ENCODE data around the gene IDUA. TPM values are rescaled to one million over a fixed set of nuclear protein-coding genes. Genes with fewer than 3 reads are reported as not detected.
A peak's percentile ranks its signal among the peaks of the same experiment; 100 is the strongest.
"Not testable (repeated sequence)": the region's sequence is repeated elsewhere in the genome, so short reads cannot be mapped to it uniquely, and the experiment has no call there.

The IDUA gene
- total RNA-seq, 1 experiment from 2014 or later, result 2.3 TPM

DNA sequence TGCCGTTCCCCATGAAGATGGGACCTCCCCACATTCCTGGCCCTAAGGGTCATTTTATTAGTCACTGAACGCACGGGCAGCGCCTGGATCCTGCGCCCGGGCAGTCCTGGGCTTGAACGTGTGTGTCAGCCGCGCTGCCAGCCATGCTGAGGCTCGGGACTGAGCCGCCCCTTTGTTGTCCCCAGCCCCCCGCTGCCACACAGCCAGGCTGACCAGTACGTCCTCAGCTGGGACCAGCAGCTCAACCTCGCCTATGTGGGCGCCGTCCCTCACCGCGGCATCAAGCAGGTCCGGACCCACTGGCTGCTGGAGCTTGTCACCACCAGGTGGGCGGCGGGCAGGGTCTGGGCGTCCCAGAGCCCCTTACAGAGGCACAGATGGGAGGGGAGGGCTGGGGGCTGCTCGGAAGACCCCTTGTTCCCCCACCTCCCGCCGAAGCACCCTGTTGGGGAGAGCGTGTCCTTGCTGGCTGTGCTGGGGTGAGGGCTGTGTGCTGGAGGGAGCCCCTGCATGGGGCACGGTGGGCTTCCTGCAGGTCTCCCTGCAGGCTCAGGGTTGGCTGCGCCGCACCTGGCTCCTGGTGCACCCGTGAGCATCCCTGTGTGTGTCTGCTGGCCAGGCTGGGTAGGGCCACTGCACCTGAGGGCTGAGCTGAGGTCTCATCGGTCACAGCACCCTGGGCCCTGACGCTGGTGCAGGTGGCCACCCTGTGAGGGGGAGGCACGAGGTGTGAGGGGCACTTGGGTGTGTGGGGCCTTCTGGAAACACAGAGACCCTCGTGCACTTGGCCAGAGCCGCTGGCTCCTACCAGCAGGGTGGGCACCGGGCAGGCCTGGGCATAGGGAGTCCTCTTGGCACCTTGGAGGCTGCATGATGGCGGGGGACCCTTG, 1.0 kb downstream of the IDUA start:
- peak; percentile 76 for DNase-seq (ENCODE audit: low read depth)

DNA sequence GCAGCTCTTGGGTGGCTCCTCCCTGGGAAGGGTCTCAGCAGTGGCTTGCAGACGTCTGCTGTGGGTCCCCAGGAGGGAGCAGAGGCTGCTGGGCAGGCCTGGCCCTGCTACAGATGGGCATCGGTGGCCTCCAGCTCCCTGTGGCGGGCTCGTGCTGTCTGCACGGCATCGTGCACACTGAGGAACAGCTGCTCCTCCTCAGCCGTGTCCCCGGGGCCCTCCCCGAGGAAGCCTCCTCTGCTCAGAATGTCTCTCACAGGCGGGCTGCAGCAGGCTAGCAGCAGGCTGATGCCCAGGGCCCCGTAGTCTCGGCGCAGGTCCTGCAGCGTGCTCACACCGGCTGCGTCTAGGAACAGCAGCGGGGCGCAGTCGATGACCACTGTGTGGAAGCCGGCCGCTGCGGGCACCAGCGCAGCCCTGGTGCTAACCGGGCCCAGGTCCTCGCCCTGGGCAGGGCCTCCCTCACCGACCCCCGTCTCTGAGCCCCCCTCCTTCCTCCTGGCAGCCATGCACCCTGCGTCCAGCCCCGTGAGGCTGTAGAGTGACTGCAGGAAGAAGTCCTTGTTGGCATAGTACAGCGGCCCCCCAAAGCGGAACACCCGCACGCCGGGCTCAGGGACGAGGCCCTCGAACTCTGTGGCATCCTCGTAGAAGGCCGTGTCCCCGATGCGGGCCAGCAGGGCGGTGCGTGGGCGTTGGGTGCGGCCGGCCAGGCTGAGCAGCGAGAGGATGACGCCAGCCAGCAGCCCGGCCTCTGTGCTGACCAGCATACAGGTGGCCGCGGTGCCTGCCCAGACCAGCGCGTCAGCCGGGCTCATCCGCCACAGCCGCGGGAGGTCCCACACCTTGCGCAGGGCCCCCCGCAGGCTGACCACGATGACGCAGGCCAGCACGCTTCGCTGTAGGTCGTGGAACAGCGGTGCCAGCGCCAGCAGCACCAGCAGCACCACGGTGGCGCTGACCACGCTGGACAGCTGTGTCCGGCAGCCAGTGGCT, 2.2 kb downstream of the IDUA start:
- DNase-seq (ENCODE audit: low read depth), result no peak

DNA sequence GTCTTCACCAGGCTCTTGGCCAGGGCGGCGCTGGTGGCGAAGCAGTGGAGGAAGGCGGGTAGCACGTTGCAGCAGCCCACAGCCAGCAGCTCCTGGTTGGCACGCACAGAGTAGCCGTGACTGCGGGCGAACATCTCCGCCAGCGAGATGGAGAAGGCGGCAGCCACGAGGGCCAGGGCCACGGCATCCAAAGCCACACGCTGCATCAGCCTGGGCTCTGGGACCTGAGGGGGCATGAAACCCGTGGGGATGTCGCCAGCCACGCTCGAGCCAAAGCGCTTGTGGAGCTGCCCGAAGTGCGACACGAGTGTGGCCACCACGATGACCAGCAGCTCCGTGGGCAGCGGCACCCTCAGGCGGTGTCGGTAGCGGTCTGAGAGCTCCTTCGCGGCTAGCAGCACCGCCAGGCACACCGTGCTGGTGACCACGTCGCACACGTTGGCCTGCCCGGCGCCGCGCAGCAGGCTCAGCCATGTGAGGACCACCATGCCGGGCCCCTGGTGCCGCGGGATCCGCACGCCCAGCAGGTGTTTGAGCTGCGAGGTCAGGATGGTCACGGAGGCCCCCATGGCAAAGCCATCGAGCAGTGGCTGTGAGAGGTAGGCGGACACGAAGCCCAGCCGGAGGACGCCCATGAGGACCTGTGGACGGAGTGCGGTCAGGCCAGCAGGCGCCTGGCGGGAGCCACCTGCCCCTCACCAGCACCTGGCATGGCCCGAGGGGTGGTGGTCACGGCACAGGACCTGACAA, 3.1 kb downstream of the IDUA start:
- no peak for DNase-seq (ENCODE audit: low read depth)

DNA sequence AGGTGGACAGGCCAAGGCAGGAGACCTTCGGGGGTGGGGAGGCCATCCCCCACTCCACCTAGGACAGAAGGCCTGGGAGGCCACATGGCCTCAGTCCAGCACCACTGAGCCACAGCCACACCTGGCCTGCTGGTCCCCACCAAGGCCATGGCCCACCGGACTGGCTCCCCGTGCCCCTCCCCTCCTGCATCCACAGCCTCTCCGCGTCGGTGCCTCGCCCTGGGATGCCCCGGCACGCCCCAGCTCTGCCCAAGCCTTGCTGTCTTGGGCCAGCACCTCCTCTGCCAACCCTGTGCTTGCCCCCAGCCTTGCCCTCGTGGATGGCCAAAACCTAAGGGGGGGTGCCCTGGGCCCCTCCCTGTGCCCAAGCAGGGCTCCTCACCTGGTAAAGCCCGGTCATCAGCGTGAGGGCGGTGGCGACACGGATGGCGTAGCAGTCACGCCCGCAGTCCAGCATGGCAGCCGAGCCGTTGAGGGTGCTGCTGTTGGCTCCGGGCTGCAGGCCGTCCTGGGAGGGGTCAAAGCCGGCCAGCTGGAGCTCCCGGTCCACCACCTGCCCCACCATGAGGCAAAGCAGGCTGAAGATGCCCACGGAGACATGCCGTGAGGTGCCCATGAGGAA, 4.0 kb downstream of the IDUA start:
- no peak for DNase-seq (ENCODE audit: low read depth)

DNA sequence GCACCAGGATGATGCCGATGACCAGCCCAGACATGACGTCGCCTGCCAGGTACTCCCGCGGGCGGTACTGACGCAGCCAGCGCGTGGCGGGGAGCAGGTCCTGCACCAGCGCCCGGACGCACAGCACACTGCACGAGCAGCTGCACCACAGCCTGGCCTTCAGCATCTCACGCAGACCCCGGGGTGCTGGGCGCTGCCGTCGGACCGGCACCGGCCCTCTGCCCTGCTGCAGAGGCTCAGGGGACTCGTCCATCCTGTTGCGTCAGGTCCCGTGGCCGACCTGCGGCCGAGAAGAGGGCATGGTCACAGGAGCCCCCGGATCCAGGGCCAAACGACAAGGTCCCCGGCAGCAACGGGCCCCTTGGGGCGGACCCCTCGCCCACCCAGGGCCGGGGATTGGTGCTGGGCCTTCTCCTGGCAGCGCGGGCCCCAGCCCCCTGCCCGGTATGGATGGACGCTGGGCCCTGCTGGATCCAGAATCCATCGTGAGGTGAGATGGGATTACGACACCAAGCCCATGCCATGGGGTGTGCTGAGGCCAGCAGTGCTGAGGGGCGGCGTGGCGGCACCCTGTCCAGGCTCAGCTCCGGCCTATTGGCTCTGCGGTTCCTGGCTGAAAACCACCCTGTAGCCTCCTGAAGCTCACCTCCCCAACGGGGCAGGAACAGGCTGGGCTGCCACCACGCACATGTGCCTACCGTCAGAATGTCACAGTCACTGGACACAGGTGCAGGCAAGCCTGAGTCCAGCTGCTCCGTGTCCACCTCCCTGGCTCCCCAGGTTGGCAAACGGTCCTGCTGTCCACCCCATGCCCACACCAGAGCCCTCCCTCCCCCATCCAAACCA, 4.8 kb downstream of the IDUA start:
- no peak for DNase-seq (ENCODE audit: low read depth)

DNA sequence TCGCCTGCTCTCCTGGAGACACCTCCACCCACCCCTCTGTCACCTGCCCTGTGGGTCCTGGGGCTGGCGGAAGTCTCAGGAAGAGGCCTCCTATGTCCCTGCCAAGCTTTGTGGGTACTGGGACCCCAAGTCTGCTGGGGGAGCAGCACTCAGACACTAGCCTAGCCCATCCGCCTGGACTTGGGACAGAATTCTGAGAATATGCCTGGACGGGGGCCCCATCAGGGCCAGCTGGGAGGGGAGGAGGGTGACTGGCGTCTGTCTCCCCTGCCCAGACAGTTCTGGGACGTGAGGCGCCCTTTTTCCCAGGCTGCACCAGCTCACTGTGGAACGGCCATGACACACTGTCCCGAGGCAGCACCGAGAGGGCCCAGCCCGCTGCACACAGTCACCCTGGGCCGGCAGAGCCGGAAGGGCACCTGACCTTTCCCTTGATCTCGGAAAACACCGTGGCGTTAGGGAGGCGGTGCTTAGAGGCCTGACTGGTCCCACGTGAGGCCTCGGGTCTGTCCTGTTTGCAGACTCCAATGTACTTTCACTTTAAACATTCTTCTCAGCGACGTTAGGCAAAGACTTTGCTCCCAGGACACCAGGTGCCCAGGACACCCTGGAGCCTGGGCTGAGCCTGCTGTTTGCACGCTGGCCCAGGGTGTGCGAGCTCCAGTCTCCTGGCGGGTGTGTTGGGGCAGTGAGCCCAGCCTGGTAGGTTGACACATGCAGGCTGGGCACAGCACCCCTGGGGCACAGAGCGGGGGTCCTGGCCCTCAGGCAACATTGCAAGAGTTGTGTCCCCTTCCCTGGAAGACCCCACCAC, 5.7 kb downstream of the IDUA start:
- no peak for DNase-seq (ENCODE audit: low read depth)

DNA sequence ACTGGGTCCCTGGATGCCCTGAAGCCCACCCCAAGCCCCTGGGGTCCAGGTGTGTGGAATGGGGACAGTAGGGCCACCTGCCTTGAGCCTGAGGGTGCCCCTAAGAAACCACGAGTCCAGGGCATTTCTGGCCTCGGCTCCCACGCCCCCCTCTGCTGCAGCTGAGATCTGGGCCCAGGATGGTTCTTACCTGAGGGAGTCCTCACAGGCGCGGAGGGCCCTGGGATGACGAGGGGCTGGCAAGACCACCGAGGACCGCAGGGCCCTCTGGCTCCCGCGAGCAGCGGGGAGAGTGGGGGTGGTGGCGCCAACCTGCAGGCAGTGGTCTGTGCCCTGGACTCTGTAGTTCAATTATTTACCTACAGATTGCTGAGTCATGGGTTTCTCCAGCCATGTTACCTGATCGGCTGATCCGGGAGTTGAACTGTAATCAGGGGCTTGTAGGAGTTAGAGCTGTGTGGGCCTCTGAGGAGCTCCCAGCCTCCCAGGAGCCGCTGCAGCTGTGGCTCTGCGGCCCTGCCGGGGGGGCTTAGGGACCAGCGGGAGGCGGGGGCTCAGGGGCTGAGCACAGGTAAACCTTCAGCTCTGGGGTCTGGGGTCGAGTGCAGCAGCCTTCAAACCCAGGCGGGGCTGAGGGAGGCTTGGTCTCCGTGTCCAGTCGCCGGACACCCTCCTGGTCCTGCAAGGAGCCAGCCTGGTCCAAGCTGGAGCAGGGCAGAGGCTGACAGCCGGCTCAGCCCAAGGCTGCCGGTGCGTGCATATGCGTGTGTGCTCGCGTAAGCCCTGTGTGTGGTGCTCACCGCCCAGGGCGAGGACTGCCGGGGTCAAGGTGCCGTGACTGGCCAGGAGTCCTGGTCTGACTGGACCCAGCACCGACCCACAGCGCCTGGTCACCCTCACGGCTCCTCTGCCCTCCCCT, 6.5 kb downstream of the IDUA start, which contains the start of gene SLC26A1:
SLC26A1 (minus strand) TSS at position 294 of the 919 bp plus-strand sequence. CDS start 1,701 bp downstream, outside the sequence.
- DNase-seq (ENCODE audit: low read depth), result no peak

DNA sequence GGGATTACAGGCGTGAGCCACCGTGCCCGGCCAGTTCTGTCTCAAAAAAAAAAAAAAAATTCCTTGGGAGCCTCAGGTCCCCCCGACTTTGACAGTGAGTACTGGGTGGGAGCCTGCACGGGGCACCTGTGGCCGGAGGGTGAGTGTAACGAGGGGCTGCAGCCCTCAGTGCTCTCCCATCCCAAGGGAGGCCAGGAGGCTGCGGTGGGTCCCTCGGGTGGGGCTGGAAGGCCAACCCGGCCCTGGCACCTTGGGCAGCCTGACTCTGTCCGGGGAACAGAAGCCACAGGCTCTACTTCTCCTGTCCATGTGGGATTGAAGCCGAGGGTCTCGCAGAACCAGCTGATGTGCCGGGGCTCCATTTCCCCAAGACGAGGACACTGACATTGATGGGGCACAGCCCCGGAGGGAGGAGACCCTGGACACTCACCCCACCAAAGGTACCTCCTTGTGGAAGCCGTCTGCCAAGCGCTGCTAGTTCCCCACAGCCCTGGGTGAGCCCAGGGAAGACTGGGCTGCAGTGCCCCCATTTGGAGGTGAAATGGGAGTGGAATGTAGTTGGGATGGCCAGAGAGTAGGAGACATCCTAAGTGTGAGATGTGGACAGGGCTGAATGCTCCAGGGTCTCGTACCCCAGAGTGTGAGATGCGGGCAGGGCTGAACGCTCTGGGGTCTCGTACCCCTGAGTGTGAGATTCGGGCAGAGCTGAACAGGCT, 8.6 kb downstream of the IDUA start:
- DNase-seq (ENCODE audit: low read depth), result no peak

DNA sequence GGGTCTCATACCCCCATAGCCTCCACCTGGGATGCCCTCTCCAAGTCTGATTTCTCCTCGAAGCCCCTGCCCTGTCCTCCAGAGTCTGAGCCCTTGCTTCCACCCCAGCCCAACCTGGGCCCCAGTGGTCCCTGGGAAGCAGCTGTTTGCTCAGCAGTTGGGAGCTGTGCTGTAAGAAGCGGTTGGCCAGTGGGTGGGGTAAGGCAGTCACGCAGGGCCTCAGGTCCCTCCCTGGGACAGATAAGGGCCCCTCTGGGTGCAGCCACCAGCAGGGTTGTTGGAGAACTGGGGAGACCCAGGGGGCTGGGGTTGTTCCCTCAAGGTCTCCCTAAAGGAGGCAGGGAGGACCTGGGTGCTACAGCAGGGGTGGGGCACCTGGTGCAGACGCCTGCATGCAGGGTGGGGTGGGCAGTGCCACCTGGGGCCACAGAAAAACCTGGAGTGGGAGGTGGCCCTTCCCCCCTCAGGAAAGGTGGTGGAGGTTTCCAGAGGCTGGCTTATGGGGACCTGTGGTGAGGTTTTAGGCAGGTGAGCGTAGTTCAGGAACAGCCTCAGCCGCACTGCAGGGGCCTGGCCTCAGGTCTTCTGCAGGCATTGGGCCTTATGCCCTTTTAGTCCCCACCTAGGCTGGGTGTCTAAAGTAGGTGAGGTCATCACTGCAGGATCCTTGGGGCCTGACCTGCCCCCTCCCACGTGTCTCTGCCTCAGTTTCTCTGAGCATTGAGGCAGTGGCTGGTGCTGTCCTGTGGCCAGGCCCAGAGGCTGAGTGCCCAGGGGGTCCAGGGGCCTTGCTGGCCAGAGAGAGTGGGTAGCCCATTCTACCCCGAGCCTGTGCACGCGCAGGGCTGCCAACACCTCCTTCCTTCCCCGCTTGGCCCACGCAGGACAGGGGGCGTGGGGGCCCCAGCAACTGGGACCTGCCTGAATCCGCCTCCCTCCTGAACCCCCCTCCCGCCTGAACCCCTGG, 9.5 kb downstream of the IDUA start:
- no peak for DNase-seq (ENCODE audit: low read depth)

DNA sequence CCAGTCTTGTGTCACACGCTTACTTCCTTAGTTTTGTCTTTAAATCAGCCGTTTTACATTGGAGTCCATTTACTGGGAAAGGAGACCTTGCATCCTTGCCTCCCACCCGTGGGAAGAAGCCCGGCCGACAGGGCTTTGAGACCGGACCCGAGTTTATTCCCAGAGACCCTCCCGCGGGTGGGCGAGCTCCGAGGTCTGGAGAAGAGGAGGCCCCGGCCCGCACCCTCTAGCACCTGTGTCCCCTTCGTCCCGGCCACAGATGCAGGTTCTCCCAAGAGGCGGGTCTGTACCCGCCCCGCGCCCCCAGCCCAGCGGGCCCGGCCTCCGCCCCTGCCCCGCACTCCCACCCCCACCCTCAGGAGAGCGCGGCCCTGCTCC, 10.1 kb downstream of the IDUA start:
- no peak for DNase-seq (ENCODE audit: low read depth)

DNA sequence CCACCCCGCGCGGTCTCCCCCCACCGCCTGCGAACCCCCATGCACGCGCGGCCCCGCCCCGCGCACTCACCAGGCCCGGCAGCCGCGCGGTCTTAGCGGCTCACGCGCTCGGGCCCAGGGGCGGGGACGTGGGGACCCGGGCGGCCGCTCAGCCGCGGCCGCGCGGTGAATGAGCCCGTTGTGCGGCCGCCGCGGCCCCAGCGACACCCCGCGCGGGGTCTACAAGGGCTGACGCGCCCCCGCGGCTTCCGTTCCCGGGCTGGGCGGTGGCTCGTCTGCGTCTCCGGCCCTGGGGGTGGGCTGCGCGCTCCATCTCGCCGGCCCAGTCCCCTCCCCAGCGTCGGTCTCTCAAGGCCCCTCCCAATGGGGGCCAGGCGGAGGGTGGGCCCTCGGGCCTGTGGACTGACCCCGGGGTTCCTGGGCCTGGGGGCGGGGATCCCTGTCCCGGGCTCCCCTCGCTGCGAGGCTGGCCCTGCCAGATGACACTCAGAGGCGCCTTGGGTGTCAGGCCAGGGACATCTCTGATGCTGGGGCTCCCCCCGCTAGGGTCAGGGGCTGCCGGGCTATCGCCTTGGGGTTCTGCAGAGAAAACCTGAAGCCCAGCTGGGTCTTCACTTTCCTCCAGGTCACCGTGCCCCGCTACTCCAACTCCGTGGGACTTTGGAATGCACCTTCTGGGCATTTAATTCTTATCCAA, 10.7 kb downstream of the IDUA start:
- DNase-seq (ENCODE audit: low read depth), result no peak

DNA sequence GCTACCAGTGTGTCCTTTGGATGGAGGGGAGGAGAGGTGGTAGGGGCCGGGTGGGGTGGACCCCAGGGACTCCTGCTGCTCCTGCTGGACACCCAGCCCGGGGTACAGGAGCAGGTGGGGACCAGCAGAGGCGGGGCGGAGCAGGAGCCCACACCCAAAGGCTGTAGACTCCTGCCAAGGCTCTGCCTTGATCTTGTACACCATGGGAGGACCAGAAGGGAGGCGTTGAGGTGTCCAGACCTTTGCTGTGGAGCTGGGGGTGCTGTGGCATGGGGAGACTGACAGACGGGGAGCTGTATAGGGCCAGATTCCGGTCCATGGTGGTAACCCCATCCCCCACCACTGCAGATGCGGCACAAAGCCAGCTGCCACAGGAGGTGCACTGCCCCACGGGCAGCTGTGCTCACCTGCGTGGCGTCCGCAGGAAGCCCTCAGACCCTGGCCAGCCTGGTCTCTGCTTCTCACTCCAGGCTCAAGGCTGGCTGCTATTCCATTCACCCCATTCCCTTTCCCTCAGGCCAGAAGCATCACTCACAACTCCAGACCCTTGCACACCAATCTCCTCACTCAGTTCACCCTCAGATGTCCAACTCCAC, 11.3 kb downstream of the IDUA start:
- no peak for DNase-seq (ENCODE audit: low read depth)

DNA sequence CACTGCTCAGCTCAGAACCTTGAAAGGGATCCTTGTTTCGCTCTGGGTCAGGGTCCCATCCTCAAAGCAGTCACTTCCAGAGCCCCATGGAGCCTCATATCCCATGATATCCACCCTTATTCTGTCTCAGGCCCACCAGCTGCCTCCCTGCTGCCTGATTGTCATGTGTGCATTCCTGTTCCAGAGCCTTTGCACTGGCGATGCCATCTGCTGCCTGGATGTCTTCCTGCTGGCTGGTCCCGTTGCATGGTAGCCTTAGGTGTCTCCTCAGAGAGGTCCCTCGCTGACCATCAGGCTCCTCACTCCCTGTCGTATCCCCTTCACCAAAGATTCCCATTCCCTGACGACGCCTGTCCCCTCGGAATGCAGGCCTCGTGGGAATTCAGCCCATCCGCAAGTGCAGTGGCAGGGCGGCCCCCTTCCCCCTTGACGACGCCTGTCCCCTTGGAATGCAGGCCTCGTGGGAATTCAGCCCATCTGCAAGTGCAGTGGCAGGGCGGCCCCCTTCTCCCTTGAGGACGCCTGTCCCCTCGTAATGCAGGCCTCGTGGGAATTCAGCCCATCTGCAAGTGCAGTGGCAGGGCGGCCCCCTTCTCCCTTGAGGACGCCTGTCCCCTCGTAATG, 12.5 kb downstream of the IDUA start:
- DNase-seq (ENCODE audit: low read depth), result not testable (repeated sequence)

DNA sequence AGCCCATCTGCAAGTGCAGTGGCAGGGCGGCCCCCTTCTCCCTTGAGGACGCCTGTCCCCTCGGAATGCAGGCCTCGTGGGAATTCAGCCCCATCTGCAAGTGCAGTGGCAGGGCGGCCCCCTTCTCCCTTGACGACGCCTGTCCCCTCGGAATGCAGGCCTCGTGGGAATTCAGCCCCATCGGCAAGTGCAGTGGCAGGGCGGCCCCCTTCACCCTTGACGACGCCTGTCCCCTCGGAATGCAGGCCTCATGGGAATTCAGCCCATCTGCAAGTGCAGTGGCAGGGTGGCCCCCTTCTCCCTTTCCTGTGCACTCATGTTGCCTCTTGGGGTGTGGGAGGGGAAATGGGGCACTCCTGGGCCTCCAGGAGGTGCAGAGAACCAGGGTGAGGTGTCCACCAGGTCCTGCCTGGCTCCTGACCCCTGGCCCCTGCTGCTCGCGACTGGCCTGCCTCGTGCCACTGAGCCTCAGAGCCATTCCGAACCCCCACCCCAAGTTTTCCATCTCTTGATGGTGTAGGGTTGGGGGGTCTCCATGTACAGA, 13.1 kb downstream of the IDUA start:
- DNase-seq (ENCODE audit: low read depth), result no peak

Data from Daoy (cell line).